Neuronal stem cell (in vitro differentiated cells): ENCODE measurements around the gene ATP6V1F.

Source experiments
- DNase-seq: peaks from one replicate; pipeline ENCODE4 v3.0.0-alpha.2; 2013; ENCODE audit warnings: low spot score
- H2AFZ ChIP-seq: one replicate; pipeline ENCODE4 v1.6.1; 2013; ENCODE audit warnings: mild to moderate bottlenecking, low read length, inconsistent platforms
- H2AK5ac ChIP-seq: 2 replicates; pipeline ENCODE4 v1.6.1; 2013; ENCODE audit warnings: low read depth, mild to moderate bottlenecking, inconsistent platforms, low read length, moderate library complexity, mixed read lengths
- H2BK120ac ChIP-seq: 2 replicates; pipeline ENCODE4 v1.6.1; 2013; ENCODE audit warnings: low read depth, mild to moderate bottlenecking, inconsistent platforms, low read length, moderate library complexity, mixed read lengths
- H2BK12ac ChIP-seq: one replicate; pipeline ENCODE4 v1.6.1; 2013; ENCODE audit warnings: low read length, inconsistent platforms
- H2BK15ac ChIP-seq: 2 replicates; pipeline ENCODE4 v1.6.1; 2013; ENCODE audit warnings: mild to moderate bottlenecking, low read length, inconsistent platforms, mixed read lengths
- H2BK5ac ChIP-seq: one replicate; pipeline ENCODE4 v1.6.1; 2013; ENCODE audit warnings: inconsistent platforms, mild to moderate bottlenecking, low read length, moderate library complexity
- H3K14ac ChIP-seq: one replicate; pipeline ENCODE4 v1.6.1; 2013; ENCODE audit warnings: low read length, inconsistent platforms
- H3K18ac ChIP-seq: 2 replicates; pipeline ENCODE4 v1.6.1; 2013; ENCODE audit warnings: low read length, inconsistent platforms
- H3K23ac ChIP-seq: 2 replicates; pipeline ENCODE4 v1.6.1; 2013; ENCODE audit warnings: low read depth, mild to moderate bottlenecking, mixed read lengths, low read length, inconsistent platforms; ENCODE audit not compliant: poor library complexity
- H3K27ac ChIP-seq: replicated peaks from 3 replicates; pipeline ENCODE4 v1.5.1; 2013; ENCODE audit warnings: low read length, inconsistent platforms
- H3K27me3 ChIP-seq, 3 experiments: 2 replicates each; pipeline ENCODE4 v1.6.1; 2013; ENCODE audit warnings: low read length in 3 of 3, mild to moderate bottlenecking in 2 of 3, inconsistent platforms in 1 of 3, low read depth in 1 of 3, mixed read lengths in 1 of 3, moderate library complexity in 1 of 3; ENCODE audit not compliant: control insufficient read depth in 3 of 3, insufficient read depth in 3 of 3
- H3K36me3 ChIP-seq, 2 donors: replicated peaks in 1 of 2; 2 replicates each; pipeline ENCODE4 v1.6.1; 2013; ENCODE audit warnings: low read length in 2 of 2; ENCODE audit not compliant: control insufficient read depth in 2 of 2, insufficient read depth in 2 of 2
- H3K4ac ChIP-seq: 2 replicates; pipeline ENCODE4 v1.6.1; 2013; ENCODE audit warnings: inconsistent platforms, mild to moderate bottlenecking, low read length, moderate library complexity
- H3K4me1 ChIP-seq, 2 donors: 1 replicate in 1 of 2; 2 replicates in 1 of 2; pipeline ENCODE4 v1.6.1; 2013; ENCODE audit warnings: low read length in 2 of 2, low read depth in 1 of 2; ENCODE audit not compliant: control insufficient read depth in 2 of 2, insufficient read depth in 1 of 2
- H3K4me2 ChIP-seq: one replicate; pipeline ENCODE4 v1.6.1; 2013; ENCODE audit warnings: mild to moderate bottlenecking, low read length, inconsistent platforms; ENCODE audit not compliant: insufficient read depth, poor library complexity, severe bottlenecking
- H3K4me3 ChIP-seq, 2 donors: 2 replicates each; pipeline ENCODE4 v1.5.1; 2013; ENCODE audit warnings: low read length in 2 of 2, mild to moderate bottlenecking in 2 of 2, inconsistent platforms in 1 of 2, moderate library complexity in 1 of 2
- H3K79me1 ChIP-seq: one replicate; pipeline ENCODE4 v1.6.1; 2013; ENCODE audit warnings: low read depth, mild to moderate bottlenecking, inconsistent platforms, low read length, moderate library complexity
- H3K9ac ChIP-seq: one replicate; pipeline ENCODE4 v1.6.1; 2013; ENCODE audit warnings: mild to moderate bottlenecking, low read depth, low read length, inconsistent platforms; ENCODE audit not compliant: poor library complexity
- H3K9me3 ChIP-seq, 2 donors: replicated peaks in 1 of 2; 2 replicates each; pipeline versions ENCODE3 to v1.6.1; 2013; ENCODE audit warnings: low read length in 2 of 2, mild to moderate bottlenecking in 2 of 2, inconsistent platforms in 1 of 2, low read depth in 1 of 2, mixed read lengths in 1 of 2, moderate library complexity in 1 of 2; ENCODE audit not compliant: control insufficient read depth in 2 of 2, insufficient read depth in 1 of 2
- H4K8ac ChIP-seq: one replicate; pipeline ENCODE4 v1.6.1; 2013; ENCODE audit warnings: low read depth, mild to moderate bottlenecking, inconsistent platforms, low read length, moderate library complexity
- H4K91ac ChIP-seq: one replicate; pipeline ENCODE4 v1.6.1; 2013; ENCODE audit warnings: low read length, low read depth, mild to moderate bottlenecking, inconsistent platforms; ENCODE audit not compliant: poor library complexity
- WGBS, 2 donors: extraction: QIAGEN DNeasy Blood & Tissue Kit; methylation state at CpG; one replicate each; pipeline ENCODE4 v1.1.7; 2013; ENCODE audit warnings: missing lambda C conversion rate in 2 of 2, mixed read lengths in 1 of 2; ENCODE audit not compliant: insufficient read length in 2 of 2, insufficient replicate concordance in 1 of 2; ENCODE audit errors: extremely low coverage in 2 of 2; 5-methylcytosine and 5-hydroxymethylcytosine counted together

Gene ATP6V1F

DNA sequence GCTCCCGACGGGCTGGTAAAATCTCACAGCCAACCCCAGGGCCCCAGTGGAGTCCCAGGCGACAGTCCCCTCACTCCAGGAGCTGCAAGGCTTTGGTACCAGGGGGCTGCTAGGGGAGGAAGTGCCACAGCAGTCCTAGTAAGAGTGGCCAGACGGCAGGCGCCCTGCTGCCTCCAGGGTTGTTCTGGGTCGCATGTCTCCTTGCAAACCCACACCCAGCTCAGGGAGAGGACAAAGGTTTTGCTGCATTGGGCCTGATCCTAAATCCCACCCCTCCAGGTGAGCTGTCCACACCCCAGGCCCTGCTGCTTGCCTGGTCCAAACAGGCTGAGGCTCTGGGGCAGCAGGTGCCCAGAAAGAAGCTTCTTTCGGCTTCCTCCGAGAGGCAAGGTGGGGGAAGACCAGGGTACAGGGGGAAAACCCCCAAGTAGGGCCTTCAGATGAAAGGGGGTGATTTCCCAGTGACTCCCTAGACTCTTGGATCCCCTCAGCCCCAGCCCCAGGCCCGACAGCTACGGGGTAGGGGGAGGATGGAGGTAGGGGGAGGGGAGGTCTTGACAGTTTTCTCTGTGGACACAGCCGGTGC is 52.0 kb downstream of the ATP6V1F start:
- H3K9ac ChIP-seq, result no peak overlapping the region
- H3K4ac ChIP-seq, result no peak overlapping the region
- no peaks in the 10 kb centered on the region for H3K36me3 ChIP-seq
- H3K14ac ChIP-seq, result no peak overlapping the region
- H2BK5ac ChIP-seq, result no peak overlapping the region
- H4K8ac ChIP-seq, result peak overlapping the region; percentile 48
- H3K79me1 ChIP-seq, result peaks cover 2% of the 10 kb centered on the region
- peaks cover 0 to 84% (median 51%) of the 10 kb centered on the region in 3 experiments for H3K27me3 ChIP-seq
- H2AFZ ChIP-seq, result no peak overlapping the region
- H2BK120ac ChIP-seq, result no peak overlapping the region
- H4K91ac ChIP-seq, result no peak overlapping the region
- peaks cover 0 to 1% of the 10 kb centered on the region in 2 donors for H3K9me3 ChIP-seq
- WGBS, 2 donors, result no CpG with 5 or more reads among the region's 11 CpGs
- H3K4me1 ChIP-seq, result peaks cover 8 to 9% of the 10 kb centered on the region in 2 donors
- peak overlapping the region; percentile 6 for H2AK5ac ChIP-seq
- H3K4me2 ChIP-seq, result no peak overlapping the region
- H3K4me3 ChIP-seq, result no peak overlapping the region
- H2BK12ac ChIP-seq, result no peak overlapping the region
- H3K27ac ChIP-seq, result no peak overlapping the region
- H3K18ac ChIP-seq, result peak overlapping the region; percentile 17
- no peak for DNase-seq
- H3K23ac ChIP-seq, result no peak overlapping the region
- no peak overlapping the region for H2BK15ac ChIP-seq

DNA sequence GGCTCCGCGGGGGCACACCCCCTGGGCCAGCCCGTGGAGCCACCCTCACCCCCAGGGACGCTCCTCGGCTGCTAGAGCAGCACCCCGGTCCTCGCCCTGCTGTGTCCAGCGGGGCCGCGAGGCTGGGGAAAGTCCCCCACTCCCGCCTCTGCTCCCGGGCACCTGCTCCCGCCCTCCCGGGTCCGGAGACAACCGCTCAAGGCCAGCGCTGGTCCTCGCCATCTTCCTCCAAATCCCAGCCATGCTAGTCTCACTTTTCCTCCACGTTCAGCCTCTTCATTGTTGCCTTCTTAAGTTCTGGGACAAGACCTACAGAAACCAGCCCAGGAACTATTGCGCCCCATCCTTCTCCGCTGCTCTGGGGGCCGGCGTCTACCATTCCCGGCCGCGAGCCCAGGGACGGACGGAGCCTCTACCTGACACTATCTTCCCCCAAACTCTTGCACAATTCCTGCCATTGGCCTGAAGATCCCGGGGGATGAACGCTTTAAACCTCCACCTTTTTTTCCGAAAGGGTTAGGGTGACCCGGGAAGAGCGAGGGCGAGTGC is 52.7 kb downstream of the ATP6V1F start:
- no CpG with 5 or more reads among the region's 34 CpGs for WGBS, 2 donors
- H2BK120ac ChIP-seq, result no peak overlapping the region
- H2BK12ac ChIP-seq, result no peak overlapping the region
- peaks cover 3 to 11% of the 10 kb centered on the region in 2 donors for H3K4me1 ChIP-seq
- no peak overlapping the region for H4K91ac ChIP-seq
- no peak overlapping the region for H2BK15ac ChIP-seq
- H3K9ac ChIP-seq, result no peak overlapping the region
- no peak overlapping the region for H3K4ac ChIP-seq
- no peak overlapping the region for H3K27ac ChIP-seq
- H3K36me3 ChIP-seq, result no peaks in the 10 kb centered on the region
- peaks cover 2% of the 10 kb centered on the region for H3K79me1 ChIP-seq
- no peak overlapping the region for H2AK5ac ChIP-seq
- no peak overlapping the region for H3K14ac ChIP-seq
- peak overlapping the region; percentile 37 for H3K4me2 ChIP-seq
- H3K4me3 ChIP-seq, result peak overlapping the region; percentile 11 to 66
- peaks cover 0 to 84% (median 44%) of the 10 kb centered on the region in 3 experiments for H3K27me3 ChIP-seq
- no peak overlapping the region for H2BK5ac ChIP-seq
- peak overlapping the region; percentile 78 for H3K18ac ChIP-seq
- no peak overlapping the region for H4K8ac ChIP-seq
- DNase-seq, result no peak
- H3K9me3 ChIP-seq, result peaks cover 0 to 1% of the 10 kb centered on the region in 2 donors
- no peak overlapping the region for H3K23ac ChIP-seq
- H2AFZ ChIP-seq, result peak overlapping the region; percentile 86
